Kidney (tissue), 14 donors: ENCODE results near the gene GJA4. TPM values are rescaled to one million over a fixed set of nuclear protein-coding genes. Genes with fewer than 3 reads are reported as not detected.

Experiments used
- DNase-seq, 5 donors: peaks; one replicate each; pipeline ENCODE4 v3.0.0-alpha.2; 2013 to 2020
- FAIRE-seq: peaks from 2 replicates; lab custom pipeline; 2012; peaks lifted over from hg19 to GRCh38; lab: Jason Lieb, UNC
- H3K27ac ChIP-seq, 2 donors: one replicate each; pipeline ENCODE4 v1.7.0; 2013; ENCODE audit warnings: low read depth in 2 of 2, low read length in 2 of 2, inconsistent platforms in 1 of 2
- H3K27me3 ChIP-seq: one replicate; pipeline ENCODE4 v1.7.1; 2013; ENCODE audit warnings: low read length, inconsistent platforms; ENCODE audit not compliant: control insufficient read depth, insufficient read depth
- H3K36me3 ChIP-seq, 3 donors: one replicate each; pipeline versions ENCODE4 v1.7.0 to v1.7.1; 2013; ENCODE audit warnings: low read length in 3 of 3, control low read depth in 1 of 3, inconsistent platforms in 1 of 3; ENCODE audit not compliant: insufficient read depth in 3 of 3, control insufficient read depth in 2 of 3
- H3K4me1 ChIP-seq, 3 donors: one replicate each; pipeline versions ENCODE4 v1.7.0 to v1.7.1; 2013; ENCODE audit warnings: low read length in 3 of 3, inconsistent platforms in 1 of 3, low read depth in 1 of 3; ENCODE audit not compliant: control insufficient read depth in 2 of 3, insufficient read depth in 2 of 3
- H3K4me3 ChIP-seq, 3 donors: one replicate each; pipeline versions ENCODE4 v1.7.0 to v1.8.1; 2013; ENCODE audit warnings: low read length in 3 of 3, control low read depth in 1 of 3, inconsistent platforms in 1 of 3
- H3K9ac ChIP-seq, 3 donors: one replicate each; pipeline versions ENCODE4 v1.7.0 to v1.7.1; 2013; ENCODE audit warnings: low read length in 3 of 3, control low read depth in 1 of 3, inconsistent platforms in 1 of 3
- H3K9me3 ChIP-seq, 3 donors: one replicate each; pipeline versions ENCODE4 v1.7.0 to v1.7.1; 2013; ENCODE audit warnings: low read length in 3 of 3, control low read depth in 1 of 3, inconsistent platforms in 1 of 3; ENCODE audit not compliant: control insufficient read depth in 2 of 3, insufficient read depth in 1 of 3
- intact Hi-C: fragments of 100-400 bp; cut with DNase I; formaldehyde crosslinking; loops from one replicate; pipeline ENCODE4 v1.11.1; 2022
- polyA plus RNA-seq: library from polyadenylated mRNA; stranded (reverse); fragments of 350-450 nt; fragmentation: Illumina TruSeq; extraction: RNeasy Lipid Tissue Mini Kit (QIAGEN cat#74804); gene quantifications from one replicate; pipeline ENCODE4 v1.2.3, GENCODE V29; 2014; ENCODE audit warnings: low read depth, low replicate concordance; ENCODE audit not compliant: insufficient read depth
- total RNA-seq: library from RNA; stranded (reverse); fragmentation: NEBNext Ultra II Directional; extraction: Animal tissue kit (Norgen Biotek cat#: 25700); gene quantifications from one replicate; pipeline ENCODE4 v1.2.1, GENCODE V29; 2021
- TF ChIP-seq, protein P1 (sequence below): IDR thresholded peaks from 3 replicates; pipeline ENCODE4 v1.5.1; 2012; ENCODE audit warnings: mild to moderate bottlenecking, moderate library complexity, borderline replicate concordance; ENCODE audit not compliant: insufficient read depth; ENCODE audit errors: extremely low read depth
- donor health status: control.
- donor health status: control.
- donor health status: control.
- donor health status: control.
- donor health status: control.
- donor health status: DM: yes; HTN: yes; CAD: no.
- donor health status: Normal renal cell carcinoma (clear cell type).

The GJA4 gene
- total and polyA plus RNA-seq, 2 donors from 2014 or later: 15.6 to 31.9 TPM

DNA sequence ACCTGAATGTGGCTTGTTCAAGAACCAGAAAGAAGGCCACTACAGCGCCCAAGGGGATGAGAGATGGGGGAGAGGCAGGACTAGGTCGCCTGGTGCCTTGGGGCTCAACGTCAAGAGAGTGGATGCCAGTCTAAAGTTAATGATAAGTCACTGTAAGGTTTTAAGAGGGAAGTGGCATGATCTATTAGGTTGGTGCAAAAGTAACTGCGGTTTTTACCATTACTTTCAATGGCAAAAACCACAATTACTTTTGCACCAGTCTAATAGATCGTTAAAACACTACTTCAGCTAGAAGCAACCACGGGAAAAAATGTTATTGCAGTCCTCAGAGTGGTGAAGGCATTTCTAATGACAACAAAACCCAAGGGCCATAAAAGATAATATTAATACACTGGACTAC is 14.4 kb upstream of the GJA4 start:
- no peak for DNase-seq
- Histone ChIP-seq H3K4me1 (no peaks in the 10 kb centered on the region), H3K4me3 (no peak overlapping the region), H3K9me3 (no peaks in the 10 kb centered on the region), H3K36me3 (no peaks in the 10 kb centered on the region), H3K27me3 (peaks cover 9% of the 10 kb centered on the region), H3K9ac (no peak overlapping the region), H3K27ac (no peak overlapping the region)
- TF ChIP-seq, protein P1, sequence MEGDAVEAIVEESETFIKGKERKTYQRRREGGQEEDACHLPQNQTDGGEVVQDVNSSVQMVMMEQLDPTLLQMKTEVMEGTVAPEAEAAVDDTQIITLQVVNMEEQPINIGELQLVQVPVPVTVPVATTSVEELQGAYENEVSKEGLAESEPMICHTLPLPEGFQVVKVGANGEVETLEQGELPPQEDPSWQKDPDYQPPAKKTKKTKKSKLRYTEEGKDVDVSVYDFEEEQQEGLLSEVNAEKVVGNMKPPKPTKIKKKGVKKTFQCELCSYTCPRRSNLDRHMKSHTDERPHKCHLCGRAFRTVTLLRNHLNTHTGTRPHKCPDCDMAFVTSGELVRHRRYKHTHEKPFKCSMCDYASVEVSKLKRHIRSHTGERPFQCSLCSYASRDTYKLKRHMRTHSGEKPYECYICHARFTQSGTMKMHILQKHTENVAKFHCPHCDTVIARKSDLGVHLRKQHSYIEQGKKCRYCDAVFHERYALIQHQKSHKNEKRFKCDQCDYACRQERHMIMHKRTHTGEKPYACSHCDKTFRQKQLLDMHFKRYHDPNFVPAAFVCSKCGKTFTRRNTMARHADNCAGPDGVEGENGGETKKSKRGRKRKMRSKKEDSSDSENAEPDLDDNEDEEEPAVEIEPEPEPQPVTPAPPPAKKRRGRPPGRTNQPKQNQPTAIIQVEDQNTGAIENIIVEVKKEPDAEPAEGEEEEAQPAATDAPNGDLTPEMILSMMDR: no peak
- intact Hi-C loops: no loop called here
- no peak for FAIRE-seq

DNA sequence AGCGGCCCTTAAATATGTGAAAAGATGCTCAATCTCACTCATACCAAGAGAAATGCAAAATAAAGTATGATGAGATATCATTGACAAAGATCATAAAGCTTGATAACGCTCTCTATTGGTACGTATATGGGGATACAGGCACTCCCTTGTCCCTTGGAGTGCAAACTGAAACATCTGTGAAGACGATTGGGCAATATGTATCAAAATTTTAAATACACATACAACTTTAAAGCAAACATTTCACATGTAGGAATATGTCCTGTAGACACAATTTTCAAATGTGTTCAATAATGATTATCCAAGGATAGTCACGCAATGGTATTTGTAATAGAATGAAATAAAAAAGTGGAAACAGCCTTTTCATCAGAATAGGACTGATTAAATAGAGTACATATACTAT is 13.8 kb upstream of the GJA4 start:
- Histone ChIP-seq H3K4me1 (no peaks in the 10 kb centered on the region), H3K4me3 (no peak overlapping the region), H3K27me3 (peaks cover 9% of the 10 kb centered on the region), H3K27ac (no peak overlapping the region), H3K9me3 (no peaks in the 10 kb centered on the region), H3K36me3 (no peaks in the 10 kb centered on the region), H3K9ac (no peak overlapping the region)
- TF ChIP-seq, protein P1: no peak
- DNase-seq (no peak), FAIRE-seq (no peak)
- intact Hi-C loops: no loop called here

DNA sequence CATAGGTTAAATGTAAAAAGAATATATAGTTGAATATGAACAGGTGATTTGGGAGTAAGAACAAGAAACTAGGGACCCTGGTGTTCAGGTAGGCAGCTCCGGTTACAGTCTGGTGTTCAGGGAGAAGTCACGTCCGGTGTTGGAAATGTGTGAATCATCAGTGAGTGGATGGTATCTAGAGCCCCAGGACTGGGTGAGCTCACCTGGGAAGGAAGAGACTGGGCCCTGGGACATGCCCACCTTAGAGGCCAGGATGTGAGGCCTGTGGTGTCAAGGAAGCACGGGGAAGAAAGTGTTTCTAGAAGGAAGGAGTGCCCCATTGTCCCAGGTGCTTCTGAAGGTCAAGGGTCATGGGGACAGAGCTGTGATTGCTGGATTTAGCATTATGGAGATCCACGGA is 13.3 kb upstream of the GJA4 start:
- peaks cover 9% of the 10 kb centered on the region for H3K27me3 ChIP-seq
- intact Hi-C loops: no loop called here

More for the DNA sequence above, 13.3 kb upstream of the GJA4 start:
- DNase-seq: no peak
- Histone ChIP-seq H3K9me3 (no peaks in the 10 kb centered on the region), H3K36me3 (no peaks in the 10 kb centered on the region), H3K9ac (no peak overlapping the region), H3K4me1 (no peaks in the 10 kb centered on the region), H3K27ac (no peak overlapping the region), H3K4me3 (no peak overlapping the region)
- no peak for FAIRE-seq
- TF ChIP-seq, protein P1: no peak
